GM08714 (cell line): ENCODE data around the gene CXXC5.

ENCODE experiments used
- H3K4me3 ChIP-seq: fragments of 200-500 bp; sonication (Bioruptor generic); 2 replicates; pipeline ENCODE4 v1.5.1; 2014; ENCODE audit warnings: mild to moderate bottlenecking, low read length, inconsistent platforms
- ZNF274 ChIP-seq: IDR thresholded peaks from 2 replicates; pipeline ENCODE4 v1.6.1; 2012; ENCODE audit warnings: mild to moderate bottlenecking, low read depth, low read length

Gene CXXC5

DNA sequence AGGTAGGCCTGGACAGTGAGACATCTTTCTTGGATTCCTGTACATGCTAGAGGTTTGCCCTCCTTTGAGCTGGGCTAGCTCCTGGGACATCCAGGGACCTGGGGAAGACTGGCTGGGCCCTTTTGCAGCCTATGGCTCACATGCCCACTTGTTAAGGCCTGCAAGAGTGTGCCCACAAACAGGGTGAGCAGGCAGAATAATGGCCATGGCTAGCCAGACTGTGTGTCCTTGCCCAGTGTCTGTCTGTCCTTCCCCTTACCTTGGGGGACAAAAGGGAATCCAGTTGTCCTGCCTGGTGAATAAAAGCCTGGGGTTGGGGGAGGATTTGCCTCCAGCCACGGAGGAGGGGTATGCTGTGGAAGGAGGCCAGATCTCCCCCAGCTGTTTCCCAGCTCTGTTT lies 13.0 kb upstream of the CXXC5 start:
- TF ChIP-seq ZNF274 = no peak
- no peak overlapping the region; the same call in 1 of the 2 replicates for H3K4me3 ChIP-seq

DNA sequence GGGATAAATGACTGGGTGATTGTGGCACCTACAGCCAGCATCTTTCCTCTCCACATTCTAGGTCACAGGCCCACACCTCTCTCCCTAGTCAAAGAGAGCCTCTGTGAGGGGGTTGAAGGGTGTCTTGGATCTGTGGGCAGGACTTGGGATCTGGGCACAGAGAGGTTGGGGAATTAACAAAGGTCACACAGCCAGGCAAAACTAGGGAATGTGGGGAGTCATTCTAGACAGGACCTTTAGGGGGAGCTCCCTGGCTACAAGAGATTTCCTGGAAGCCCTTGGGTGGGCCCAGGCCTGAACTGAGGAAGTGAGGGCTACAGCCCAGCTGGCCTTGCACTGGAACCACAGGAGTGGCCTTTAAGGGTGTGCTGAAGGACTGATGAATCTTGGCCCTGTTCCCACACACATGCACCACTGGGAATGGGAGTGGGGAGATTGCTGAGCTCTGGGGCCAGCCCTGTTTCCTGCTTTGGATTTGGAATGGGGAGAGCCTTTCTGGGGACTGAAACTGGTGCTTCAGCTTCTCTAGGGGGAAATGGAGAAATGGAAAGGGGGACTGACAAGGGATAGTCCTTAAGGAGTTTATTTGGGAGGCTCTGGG lies 12.4 kb upstream of the CXXC5 start:
- no peak for TF ChIP-seq ZNF274
- peak overlapping the region; percentile 13; the same call in 1 of the 2 replicates for H3K4me3 ChIP-seq

DNA sequence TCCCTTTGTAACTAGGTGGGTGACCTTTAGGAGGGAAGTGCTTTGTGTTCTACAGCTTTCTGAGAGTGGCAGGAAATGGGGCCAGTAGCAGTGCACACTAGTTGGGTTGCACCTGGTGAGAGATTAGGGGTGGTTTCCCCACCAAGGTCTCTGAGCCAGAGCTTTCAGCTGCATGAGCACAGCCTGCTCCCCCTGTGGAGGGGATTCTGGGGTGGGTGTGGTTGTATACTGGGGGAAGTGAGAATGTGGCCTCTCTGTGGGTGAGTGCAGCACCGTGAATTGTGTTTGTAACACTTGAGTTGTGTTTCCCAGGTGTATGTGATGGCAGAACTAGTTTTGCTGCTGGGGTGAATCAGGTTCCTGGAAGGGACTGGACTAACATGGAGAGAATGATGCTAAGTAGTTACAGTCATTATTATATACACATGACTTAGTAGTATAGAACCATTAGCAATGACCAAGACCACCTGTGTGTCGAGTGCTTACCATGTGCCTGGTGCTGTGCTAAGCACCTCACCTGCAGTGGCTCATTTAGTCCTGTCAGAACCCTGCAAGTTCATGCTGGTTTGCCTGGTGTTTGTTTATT lies 11.8 kb upstream of the CXXC5 start:
- peak overlapping the region; percentile 13; the same call in 1 of the 2 replicates for H3K4me3 ChIP-seq
- no peak for TF ChIP-seq ZNF274

GRCh38 chr5:139636975-139637408 lies 11.2 kb upstream of the CXXC5 start:
- no peak for TF ChIP-seq ZNF274
- peak overlapping the region; percentile 42; the same call in 1 of the 2 replicates for H3K4me3 ChIP-seq

- TF ChIP-seq ZNF274 = no peak
- peak overlapping the region; percentile 26; the same call in 1 of the 2 replicates for H3K4me3 ChIP-seq
These were observed 10.6 kb upstream of the CXXC5 start for GRCh38 chr5:139637438-139638089.

DNA sequence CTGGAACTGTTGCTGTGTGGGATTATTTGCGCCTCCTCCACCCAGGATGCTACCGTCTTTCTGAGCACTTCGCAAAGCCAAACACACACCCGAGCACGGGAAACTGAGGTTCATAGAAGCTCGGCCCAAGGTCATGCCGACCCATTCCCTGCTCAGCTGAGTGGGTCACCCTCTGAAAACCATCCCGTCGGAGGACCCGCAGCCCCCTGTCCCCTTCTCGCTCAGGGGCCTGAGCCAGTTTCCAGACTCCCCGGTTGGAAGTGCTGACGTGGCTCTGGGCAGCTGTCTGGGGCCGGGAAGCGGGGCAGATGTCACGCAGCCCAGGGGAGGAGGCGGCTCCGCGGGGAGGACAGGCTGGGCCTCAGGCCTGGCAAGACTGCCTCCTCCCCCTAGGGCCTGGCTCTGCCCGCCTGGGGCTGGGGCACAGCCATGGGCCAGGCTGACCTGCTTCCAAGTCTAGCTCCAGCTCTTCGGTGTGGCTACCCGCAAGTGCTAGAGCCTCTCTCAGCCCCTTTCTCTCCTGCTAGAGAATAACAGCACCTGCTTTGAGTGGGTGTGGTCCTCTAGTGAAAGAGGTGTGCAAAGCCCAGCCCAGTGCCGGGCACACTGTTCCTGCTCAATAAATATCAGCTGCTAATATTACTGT lies 9.9 kb upstream of the CXXC5 start:
- no peak for TF ChIP-seq ZNF274
- no peak overlapping the region; the same call in 1 of the 2 replicates for H3K4me3 ChIP-seq

DNA sequence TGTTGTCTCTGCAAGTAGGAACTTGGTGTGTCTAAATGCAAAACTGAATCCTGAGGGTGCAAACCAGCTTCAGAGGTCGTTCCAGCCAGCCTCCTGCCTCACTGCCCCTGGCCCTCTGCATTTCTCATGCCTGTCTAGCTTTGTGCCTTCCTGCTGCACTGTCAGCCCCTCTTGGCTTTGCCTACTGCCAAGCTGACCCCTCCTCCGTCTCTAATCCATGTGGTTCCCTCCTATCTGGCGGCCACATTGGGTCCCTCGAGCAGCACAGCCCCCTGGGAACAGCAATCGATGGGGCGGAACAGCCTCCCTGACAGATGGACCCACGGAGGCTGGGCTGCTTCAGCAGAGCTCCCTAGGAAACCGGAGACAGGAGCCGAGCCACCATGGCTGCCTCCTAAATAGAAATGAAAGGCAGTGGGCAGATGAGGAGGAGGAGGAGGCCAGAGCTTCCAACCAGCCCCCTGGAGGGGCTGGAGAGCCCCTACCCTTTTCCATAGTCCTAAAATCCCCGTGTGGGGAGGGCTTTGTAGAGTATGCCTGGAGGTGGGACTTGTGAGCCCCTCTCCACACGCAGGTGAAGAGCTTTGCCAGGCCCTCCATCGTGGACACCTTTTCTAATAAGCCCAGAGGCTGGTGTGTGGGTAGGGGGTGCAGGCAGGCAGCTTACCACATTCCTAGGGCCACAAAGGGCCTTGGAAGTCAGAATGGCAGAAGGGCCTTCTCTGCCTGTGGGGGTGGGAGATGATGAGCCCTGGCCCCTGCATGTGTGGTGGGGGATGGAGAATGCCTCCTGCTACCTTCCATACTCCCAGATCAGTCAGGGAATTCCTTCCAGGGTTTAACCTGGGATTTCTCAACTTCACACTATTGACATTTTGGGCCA lies 9.2 kb upstream of the CXXC5 start:
- H3K4me3 ChIP-seq = no peak overlapping the region
- no peak for TF ChIP-seq ZNF274

DNA sequence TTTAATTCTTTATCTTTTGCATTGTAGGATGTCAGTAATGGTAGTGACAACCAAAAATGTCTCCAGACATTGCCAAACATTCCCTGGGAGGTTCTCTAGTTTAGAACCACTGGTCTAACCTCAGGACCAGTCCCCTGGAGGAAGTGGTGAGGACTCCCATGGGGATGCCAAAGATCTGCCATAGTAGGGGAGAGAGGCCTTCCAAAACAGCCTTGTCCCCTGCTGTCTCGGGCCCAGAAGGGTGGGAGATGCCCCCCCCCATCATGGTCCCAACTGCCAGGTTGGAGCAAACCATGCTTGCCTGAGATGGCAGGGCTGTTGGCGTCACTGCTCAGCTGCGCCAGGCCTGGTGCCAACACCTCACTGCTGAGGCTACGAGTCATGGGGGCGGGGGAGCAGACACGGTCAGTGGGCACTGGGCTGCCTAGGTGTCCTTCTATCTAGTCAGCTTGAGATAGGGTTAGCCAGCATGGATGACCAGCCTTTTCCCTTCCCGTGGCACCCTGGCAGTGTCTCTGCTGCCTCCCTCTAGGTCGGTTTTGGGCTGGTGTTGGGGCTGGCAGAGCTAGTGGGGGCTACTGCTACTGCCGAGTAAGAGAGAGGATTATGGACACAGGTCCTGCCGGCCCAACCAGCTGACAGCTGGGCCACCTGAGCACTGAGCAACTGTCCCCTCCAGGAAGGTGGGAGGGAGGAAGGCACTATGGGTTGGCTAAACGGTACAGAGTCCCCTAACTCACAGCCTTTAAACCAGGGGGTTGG lies 8.3 kb upstream of the CXXC5 start:
- no peak for TF ChIP-seq ZNF274
- no peak overlapping the region for H3K4me3 ChIP-seq

GRCh38 chr5:139640421-139641115 lies 7.6 kb upstream of the CXXC5 start:
- no peak for TF ChIP-seq ZNF274
- H3K4me3 ChIP-seq = no peak overlapping the region

DNA sequence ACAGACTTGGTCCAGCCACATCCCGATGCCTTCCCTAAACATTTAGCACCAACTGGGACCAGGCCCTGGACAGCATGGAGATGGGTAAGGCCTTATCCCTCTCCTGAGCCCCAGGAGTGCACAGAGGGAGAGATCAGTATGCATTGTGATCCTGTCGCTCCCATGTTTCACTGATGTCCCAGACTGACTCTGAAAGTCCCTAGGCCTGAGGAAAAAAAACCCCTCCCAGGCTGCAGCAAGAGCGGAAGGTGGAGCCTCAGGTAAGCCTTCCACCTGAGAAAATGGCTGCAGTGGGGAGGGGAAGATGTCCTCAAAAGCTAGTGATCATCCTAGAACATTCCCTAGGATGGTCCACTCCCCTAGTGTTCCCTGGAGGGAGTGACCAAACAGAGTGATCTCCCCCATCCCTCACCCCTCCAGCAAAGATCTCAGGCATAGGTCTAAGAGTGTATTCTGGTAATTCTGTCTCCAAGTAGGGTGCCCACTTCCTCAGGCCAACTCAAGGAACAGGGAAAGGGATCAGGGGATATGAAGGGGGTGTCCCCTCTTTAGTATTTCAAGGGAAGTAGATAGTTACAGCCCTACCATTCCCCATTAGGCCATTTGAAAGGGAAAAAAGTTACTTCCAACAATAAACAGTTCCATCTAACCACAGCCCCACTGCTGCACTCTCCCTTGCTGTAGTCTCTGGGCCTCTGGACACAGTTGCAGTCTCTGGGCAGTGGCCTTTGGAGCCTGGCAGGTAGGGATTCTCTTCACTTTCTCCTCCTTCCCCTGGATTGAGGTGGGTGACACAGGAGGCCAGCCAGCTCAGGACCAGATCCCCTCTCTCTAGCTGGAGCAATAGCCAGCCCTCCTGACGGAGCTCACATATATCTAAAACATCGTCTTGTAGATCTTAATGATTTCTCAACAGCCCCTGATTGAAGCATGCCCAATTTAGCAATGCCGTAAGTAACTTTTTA lies 6.8 kb upstream of the CXXC5 start:
- no peak overlapping the region for H3K4me3 ChIP-seq
- TF ChIP-seq ZNF274 = no peak

DNA sequence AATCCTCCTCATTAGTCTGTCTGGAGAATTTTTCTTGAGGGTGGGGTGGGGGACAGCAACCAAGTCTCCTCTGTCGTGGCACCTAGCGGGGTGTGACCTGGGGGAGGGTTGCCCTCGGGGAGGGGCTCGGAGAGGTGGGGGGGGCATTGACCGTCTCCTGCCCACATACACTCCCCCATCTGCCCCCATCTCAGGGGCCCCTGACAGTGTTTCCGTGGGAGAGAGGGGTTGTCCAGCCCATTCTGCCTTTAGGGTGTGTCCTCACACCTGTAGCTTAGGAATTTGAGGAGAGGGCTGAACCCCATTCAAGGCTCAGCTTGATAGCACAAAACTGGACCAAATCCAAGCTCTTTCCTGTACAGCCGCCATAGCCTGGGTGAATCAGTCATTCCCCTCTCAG lies 5.9 kb upstream of the CXXC5 start:
- TF ChIP-seq ZNF274 = no peak
- no peak overlapping the region for H3K4me3 ChIP-seq
